GM18499 (cell line): Measurements from ENCODE around the gene SGTA.

Experiments
- ATAC-seq: cut with Tn5 transposase; IDR thresholded peaks from one replicate; pipeline ENCODE4 v1.9.1; 2021; ENCODE audit warnings: moderate number of reproducible peaks; ENCODE audit not compliant: insufficient read depth, unreplicated experiment

Gene SGTA

GRCh38 chr19:2810141-2811091 is 27.3 kb upstream of the SGTA start:
- no peak for ATAC-seq

GRCh38 chr19:2809387-2810140 is 26.5 kb upstream of the SGTA start:
- no peak for ATAC-seq

- no peak for ATAC-seq
Measured at GRCh38 chr19:2808129-2808941, 25.3 kb upstream of the SGTA start.

- ATAC-seq = no peak
Measured at GRCh38 chr19:2807379-2808128, 24.5 kb upstream of the SGTA start.

GRCh38 chr19:2806736-2807378 is 23.8 kb upstream of the SGTA start:
- ATAC-seq = no peak

GRCh38 chr19:2805991-2806649 is 23.0 kb upstream of the SGTA start:
- ATAC-seq = no peak

DNA sequence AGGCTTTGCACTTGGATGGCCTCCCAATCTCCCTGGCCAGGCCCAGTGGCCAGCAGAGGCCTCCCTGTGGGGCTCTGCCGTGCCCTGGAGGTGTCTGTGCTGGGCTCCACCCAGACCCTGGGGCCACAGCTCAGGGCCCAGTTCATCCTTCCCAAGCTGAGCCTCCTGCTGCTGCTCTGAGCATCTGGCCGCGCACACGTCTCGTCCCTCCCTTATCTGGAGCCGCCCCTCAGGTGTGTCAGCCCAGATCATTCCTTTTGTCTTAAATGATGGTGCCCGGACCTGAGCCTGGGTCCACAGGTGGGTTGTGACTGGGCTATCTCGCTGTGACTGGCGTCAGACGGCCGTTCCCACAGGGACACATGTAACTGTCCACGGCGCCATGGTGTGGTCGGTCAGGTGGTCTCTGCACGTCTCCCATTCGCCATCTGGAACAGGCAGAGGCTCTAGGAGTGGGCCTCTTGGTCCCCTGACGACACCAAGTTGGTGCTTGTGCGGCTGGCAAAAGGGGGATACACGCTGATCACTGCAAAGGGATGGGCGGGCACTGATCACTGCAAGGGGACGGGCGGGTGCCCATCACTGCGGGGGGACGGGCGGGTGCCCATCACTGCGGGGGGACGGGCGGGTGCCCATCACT is 22.3 kb upstream of the SGTA start:
- no peak for ATAC-seq

DNA sequence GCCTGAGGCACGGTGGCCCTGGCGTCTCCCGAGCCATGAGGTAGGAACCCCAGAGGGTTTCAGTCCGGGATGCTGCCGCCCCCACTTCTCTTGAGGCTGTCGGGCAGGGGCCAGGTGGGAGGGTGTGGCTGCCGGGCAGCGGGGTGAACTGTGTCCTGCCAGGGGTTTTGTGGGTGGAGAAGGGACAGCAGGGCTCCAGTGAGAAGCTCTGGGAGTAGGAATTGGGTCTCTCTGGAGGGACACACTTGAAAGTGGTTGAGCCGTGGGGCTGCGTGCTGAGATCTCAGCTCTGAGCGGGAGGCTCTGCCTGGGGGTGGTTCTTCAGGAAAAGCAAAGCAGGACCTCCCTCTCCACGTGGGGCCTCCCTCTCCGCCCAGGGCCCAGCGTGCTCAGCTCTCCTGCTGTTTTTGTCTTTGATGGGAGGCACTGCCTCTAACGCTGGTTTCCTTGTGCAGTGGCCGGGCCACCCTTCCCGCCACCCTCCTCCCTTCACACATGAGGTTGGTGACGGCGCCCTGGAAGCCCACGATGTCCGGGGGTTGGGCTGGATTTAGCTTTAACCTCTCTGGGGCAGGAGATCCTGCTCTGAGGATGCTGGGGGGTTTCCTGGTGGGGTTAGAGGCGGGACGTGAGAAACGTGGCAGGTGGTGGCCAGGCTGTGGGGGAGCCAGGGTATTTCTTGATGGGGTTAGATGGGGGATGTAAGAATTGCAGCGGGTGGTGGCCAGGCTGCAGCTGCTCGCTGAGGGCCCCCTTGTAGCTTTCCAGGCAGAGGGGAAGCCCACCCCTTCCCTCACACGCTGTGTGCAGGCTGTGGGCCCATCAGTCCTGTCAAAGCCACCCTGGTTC is 21.3 kb upstream of the SGTA start:
- no peak for ATAC-seq

GRCh38 chr19:2803486-2804155 is 20.5 kb upstream of the SGTA start:
- no peak for ATAC-seq

GRCh38 chr19:2802826-2803225 is 19.8 kb upstream of the SGTA start:
- no peak for ATAC-seq

GRCh38 chr19:2800506-2800905 is 17.4 kb upstream of the SGTA start:
- ATAC-seq = no peak

DNA sequence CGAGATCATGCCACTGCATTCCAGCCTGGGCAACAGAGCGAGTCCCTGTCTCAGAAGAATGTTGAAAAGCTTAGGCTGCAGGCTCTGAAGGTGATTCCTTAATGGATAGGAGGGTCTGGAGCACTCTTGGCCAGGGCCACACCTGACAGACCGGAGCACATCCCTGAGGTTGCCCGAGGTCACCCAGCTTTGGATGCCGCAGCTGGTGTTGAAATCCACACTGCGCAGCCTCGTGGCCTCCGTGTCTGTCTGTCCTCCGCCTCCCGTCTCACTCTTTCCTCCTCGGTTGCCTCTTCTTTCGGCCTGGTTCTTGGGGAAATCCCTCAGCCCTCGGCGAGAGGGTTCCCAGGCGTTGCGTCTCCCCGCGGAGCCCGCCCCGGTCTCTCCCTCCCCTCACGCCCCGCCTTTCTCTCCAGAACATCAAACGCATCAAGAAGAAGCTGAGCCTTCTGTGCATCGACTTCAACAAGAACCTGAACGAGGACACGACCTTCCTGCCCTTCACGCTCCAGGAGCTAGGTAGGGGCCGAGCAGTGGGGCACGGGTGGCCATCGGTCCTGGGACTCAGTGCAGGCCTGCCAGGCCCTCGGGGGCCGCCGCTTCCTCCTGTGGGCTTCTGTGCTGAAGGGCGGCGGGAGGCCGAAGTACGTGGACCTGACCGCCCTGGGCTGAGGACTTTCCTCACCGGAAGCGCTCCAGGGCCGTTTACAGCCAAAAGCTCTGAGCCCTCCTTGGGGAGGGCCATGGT is 16.4 kb upstream of the SGTA start:
- no peak for ATAC-seq

DNA sequence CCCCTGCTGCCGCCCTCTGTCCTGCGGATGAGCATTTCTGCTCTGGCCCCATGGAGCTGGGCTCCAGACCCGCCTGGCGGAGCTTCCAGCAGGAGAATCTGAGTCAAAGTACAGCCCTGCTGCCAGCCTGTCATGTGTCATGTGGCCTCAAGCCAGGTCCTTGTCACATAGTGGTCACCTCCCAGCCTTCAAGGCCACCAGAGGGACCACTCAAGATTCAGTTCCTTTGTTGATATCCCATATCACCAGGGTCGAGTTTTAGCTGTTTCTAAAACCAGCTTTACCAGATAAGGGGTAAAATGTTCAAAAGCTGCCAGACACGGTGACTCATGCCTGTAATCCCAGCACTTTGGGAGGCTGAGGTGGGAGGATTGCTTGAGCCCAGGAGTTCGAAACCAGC is 15.7 kb upstream of the SGTA start:
- no peak for ATAC-seq

DNA sequence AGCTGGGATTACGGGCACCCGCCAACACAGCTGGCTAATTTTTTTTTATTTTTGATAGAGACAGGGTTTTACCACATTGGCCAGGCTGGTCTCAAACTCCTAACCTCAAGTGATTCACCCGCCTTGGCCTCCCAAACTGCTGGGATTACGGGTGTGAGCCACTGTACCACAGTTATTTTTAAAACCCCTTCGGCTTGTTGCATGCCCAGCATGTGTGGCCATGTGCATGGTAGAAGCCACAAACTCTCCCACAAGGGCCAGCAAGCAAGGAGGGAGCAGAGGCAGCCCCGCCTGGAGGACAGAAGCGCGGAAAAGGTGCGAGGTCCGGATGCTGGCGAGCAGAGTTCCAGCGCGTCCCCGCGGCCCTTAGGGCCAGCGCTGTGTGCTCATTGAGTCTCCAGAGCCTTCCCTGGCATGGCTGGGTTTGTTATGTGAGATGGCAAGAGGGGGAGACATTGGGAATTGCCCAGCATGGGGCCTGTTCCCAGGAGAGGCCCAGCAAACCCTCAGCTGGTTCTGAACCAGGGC is 15.1 kb upstream of the SGTA start:
- ATAC-seq = no peak

GRCh38 chr19:2797280-2797679 is 14.2 kb upstream of the SGTA start:
- ATAC-seq = no peak

DNA sequence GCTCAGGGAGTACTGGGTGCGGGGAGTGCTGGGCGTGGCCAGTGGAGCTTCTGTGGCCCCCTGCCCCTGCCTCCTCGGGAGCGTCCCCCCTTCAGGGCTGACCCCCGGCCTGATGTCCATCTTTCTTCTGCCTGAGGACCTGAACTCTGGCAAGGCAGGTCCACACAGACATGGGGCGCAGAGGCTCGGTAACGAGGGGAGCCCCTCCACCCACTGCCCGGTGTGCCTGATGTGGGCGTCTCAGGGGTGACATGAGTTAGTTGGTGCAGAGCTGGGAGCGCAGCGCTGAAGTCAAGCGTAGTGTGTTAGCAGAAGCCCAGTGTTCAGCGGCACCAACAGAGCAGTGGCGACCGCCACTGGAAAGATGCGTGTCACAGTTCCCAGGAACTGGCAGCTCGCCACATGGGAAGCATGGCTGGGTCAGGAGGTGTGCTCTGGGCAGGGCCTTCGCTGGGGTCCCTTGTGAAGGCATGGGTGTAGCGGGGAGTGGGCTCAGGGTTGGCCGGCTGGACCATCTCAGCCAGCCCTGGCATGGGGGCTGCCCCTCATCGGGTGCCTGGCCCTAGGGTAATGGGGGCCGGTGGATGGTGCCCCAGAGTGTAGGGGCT is 13.7 kb upstream of the SGTA start:
- ATAC-seq = no peak
